NK-92 (cell line): Measurements from ENCODE around the gene PTGDR2.

Experiments
- DNase-seq: peaks from one replicate; lab custom pipeline; 2025; ENCODE audit not compliant: unreplicated experiment; lab: John Stamatoyannopoulos, UW

Gene PTGDR2

GRCh38 chr11:60813324-60813723 lies 42.4 kb downstream of the PTGDR2 start:
- no peak for DNase-seq

GRCh38 chr11:60810569-60810968 lies 45.2 kb downstream of the PTGDR2 start:
- DNase-seq = no peak

- DNase-seq = no peak
Observed at GRCh38 chr11:60810151-60810550, 45.6 kb downstream of the PTGDR2 start.

GRCh38 chr11:60809691-60810090 lies 46.1 kb downstream of the PTGDR2 start:
- DNase-seq = no peak

- DNase-seq = no peak
Observed at GRCh38 chr11:60809249-60809648, 46.5 kb downstream of the PTGDR2 start.

GRCh38 chr11:60803273-60803936 lies 52.3 kb downstream of the PTGDR2 start:
- DNase-seq = no peak

- DNase-seq = no peak
Observed at GRCh38 chr11:60801194-60801593, 54.6 kb downstream of the PTGDR2 start.
